HepG2 (cell line): ENCODE data around the gene RBP5. TPM values are rescaled to one million over a fixed set of nuclear protein-coding genes. Genes with fewer than 3 reads are reported as not detected.
A peak's percentile ranks its signal among the peaks of the same experiment; 100 is the strongest.

ENCODE experiments used
- ARNT2 ChIP-seq: sonication (generic); formaldehyde crosslinking; IDR thresholded peaks from 2 replicates; pipeline ENCODE4 v1.8.0; 2022; ENCODE audit warnings: mild to moderate bottlenecking, low read depth, missing genetic modification reagents, moderate library complexity
- CEBPZ ChIP-seq: IDR thresholded peaks from 2 replicates; pipeline ENCODE4 v1.6.1; 2012; ENCODE audit warnings: low read length, improper control_type of control experiment
- DNMT1 ChIP-seq: sonication (generic); formaldehyde crosslinking; IDR thresholded peaks from 2 replicates; pipeline ENCODE4 v1.5.1; 2020; ENCODE audit warnings: mild to moderate bottlenecking, missing genetic modification reagents
- DRAP1 ChIP-seq: IDR thresholded peaks from 2 replicates; pipeline ENCODE4 v1.6.1; 2016; ENCODE audit warnings: missing genetic modification reagents, missing compliant biosample characterization
- FOXP4 ChIP-seq: sonication (generic); formaldehyde crosslinking; IDR thresholded peaks from 2 replicates; pipeline ENCODE4 v1.4.0; 2020; ENCODE audit warnings: missing genetic modification reagents
- KLF13 ChIP-seq: sonication (generic); formaldehyde crosslinking; IDR thresholded peaks from 2 replicates; pipeline ENCODE4 v1.4.0; 2020; ENCODE audit warnings: mild to moderate bottlenecking, missing genetic modification reagents
- MAFK ChIP-seq, 2 experiments: IDR thresholded peaks in 1 of 2; conservative IDR thresholded peaks in 1 of 2; 2 replicates each; pipeline ENCODE4 v1.6.1; 2011; ENCODE audit warnings: improper control_type of control experiment in 2 of 2, low read length in 2 of 2
- MLLT10 ChIP-seq: sonication (generic); formaldehyde crosslinking; IDR thresholded peaks from 2 replicates; pipeline ENCODE4 v1.4.0; 2020; ENCODE audit warnings: missing genetic modification reagents
- NBN ChIP-seq: fragments of 450-650 bp; conservative IDR thresholded peaks from 2 replicates; pipeline ENCODE4 v1.6.1; 2017
- NCOA5 ChIP-seq: sonication (generic); formaldehyde crosslinking; IDR thresholded peaks from 2 replicates; pipeline ENCODE4 v1.4.0; 2020; ENCODE audit warnings: missing genetic modification reagents
- POGZ ChIP-seq: sonication (generic); formaldehyde crosslinking; IDR thresholded peaks from 2 replicates; pipeline ENCODE4 v1.4.0; 2020; ENCODE audit warnings: mild to moderate bottlenecking, missing genetic modification reagents
- POLR2AphosphoS5 ChIP-seq: IDR thresholded peaks from 2 replicates; pipeline ENCODE4 v1.6.1; 2012; ENCODE audit warnings: low read depth, low read length
- PREB ChIP-seq: sonication (generic); formaldehyde crosslinking; IDR thresholded peaks from 2 replicates; pipeline ENCODE4 v1.4.0; 2020; ENCODE audit warnings: missing genetic modification reagents
- SIN3A ChIP-seq: IDR thresholded peaks from 2 replicates; pipeline ENCODE4 v1.6.1; 2011; ENCODE audit warnings: low read depth, mild to moderate bottlenecking, control low read depth, low read length, borderline replicate concordance
- ZC3H13 ChIP-seq: sonication (generic); formaldehyde crosslinking; IDR thresholded peaks from 2 replicates; pipeline ENCODE4 v1.8.1; 2023; ENCODE audit warnings: mild to moderate bottlenecking, missing genetic modification reagents, moderate library complexity
- ZNF660 ChIP-seq: sonication (generic); formaldehyde crosslinking; IDR thresholded peaks from 2 replicates; pipeline ENCODE4 v1.5.1; 2020; ENCODE audit warnings: mild to moderate bottlenecking, low read depth, missing genetic modification reagents, borderline replicate concordance
- ZNF710 ChIP-seq: sonication (generic); formaldehyde crosslinking; IDR thresholded peaks from 2 replicates; pipeline ENCODE4 v1.5.0; 2020; ENCODE audit warnings: mild to moderate bottlenecking, missing genetic modification reagents, borderline replicate concordance
- ZNF737 ChIP-seq: sonication (generic); formaldehyde crosslinking; IDR thresholded peaks from 2 replicates; pipeline ENCODE4 v1.5.0; 2020; ENCODE audit warnings: missing genetic modification reagents, mild to moderate bottlenecking, borderline replicate concordance
- ZNF784 ChIP-seq: sonication (generic); formaldehyde crosslinking; IDR thresholded peaks from 2 replicates; pipeline ENCODE4 v1.5.1; 2020; ENCODE audit warnings: missing genetic modification reagents, mild to moderate bottlenecking, borderline replicate concordance
- ZSCAN25 ChIP-seq: sonication (generic); formaldehyde crosslinking; IDR thresholded peaks from 2 replicates; pipeline ENCODE4 v1.8.0; 2022; ENCODE audit warnings: mild to moderate bottlenecking, missing genetic modification reagents
- polyA plus RNA-seq, 8 experiments: library from polyadenylated mRNA; depleted of rRNA in 3 of 8; stranded (reverse) in 7 of 8; unstranded in 1 of 8; fragments of >200 nt; fragmentation: Illumina TruSeq in 4 of 8; extraction: Trizol in 4 of 8; gene quantifications; 2 replicates each; pipeline versions ENCODE4 v1.2.1 to v1.2.3, GENCODE V29; 2011 to 2016; ENCODE audit warnings: low read depth in 4 of 8, missing spikeins in 1 of 8, mixed read lengths in 1 of 8; ENCODE audit not compliant: insufficient read depth in 1 of 8
- total RNA-seq, 5 experiments: library from RNA; depleted of rRNA; stranded (reverse); fragments of >200 nt; fragmentation: Illumina TruSeq; extraction: Trizol; gene quantifications; 2 replicates each; pipeline ENCODE4 v1.2.3, GENCODE V29; 2016; ENCODE audit warnings: low read depth in 1 of 5

RBP5 gene
- total and polyA plus RNA-seq, 2 of the 13 experiments (the other 11 are each of a cell fraction or from before 2014, with no cell fraction given) = 13.8 to 19.8 TPM

GRCh38 chr12:7127916-7128626 is 618 bp downstream of the RBP5 start (continued):
- TF ChIP-seq MAFK (conservative IDR thresholded peaks at IDR 0.05 in 1 of 2, IDR thresholded peaks at IDR 0.05 in 1 of 2; ENCODE audit: low read length in 2 of 2) (no peak), ZNF710 (no peak), PREB (no peak), ARNT2 (no peak), POGZ (peak; percentile 40; the same call in 1 of the 2 replicates), ZC3H13 (no peak), ZNF660 (no peak), ZSCAN25 (CRISPR knock-in tag) (peak; percentile 95), NCOA5 (CRISPR knock-in tag) (no peak), MLLT10 (CRISPR knock-in tag) (no peak), POLR2AphosphoS5 (peak; percentile 72), DRAP1 (peak; percentile 43; the same call in 1 of the 2 replicates), ZNF784 (no peak; the same call in 1 of the 2 replicates), ZNF737 (peak; percentile 34; the same call in 1 of the 2 replicates), DNMT1 (no peak), CEBPZ (no peak), FOXP4 (CRISPR knock-in tag) (no peak; the same call in none of the 2 replicates), SIN3A (no peak), KLF13 (CRISPR knock-in tag) (no peak), NBN (no peak)
